Measurements from ENCODE around the gene NBEA. TPM values are rescaled to one million over a fixed set of nuclear protein-coding genes. Genes with fewer than 3 reads are reported as not detected.

Gene NBEA
- total RNA-seq, 1 experiment from 2014 or later: 0.16 TPM

- Histone ChIP-seq H3K9me3 (no peaks in the 10 kb centered on the region), H3K4me3 (no peak overlapping the region), H3K36me3 (no peaks in the 10 kb centered on the region), H3K27me3 (no peaks in the 10 kb centered on the region)
- DNase-seq: no peak
Observed at GRCh38 chr13:35501661-35502235, 559.7 kb downstream of the NBEA start.

GRCh38 chr13:35502456-35502855 is 560.4 kb downstream of the NBEA start:
- no peak for DNase-seq
- no peaks in the 10 kb centered on the region for H3K9me3 ChIP-seq
- H3K27me3 ChIP-seq: no peaks in the 10 kb centered on the region
- no peaks in the 10 kb centered on the region for H3K36me3 ChIP-seq
- H3K4me3 ChIP-seq: no peak overlapping the region

- DNase-seq: peak; percentile 82
- Histone ChIP-seq H3K4me3 (no peak overlapping the region), H3K36me3 (no peaks in the 10 kb centered on the region), H3K27me3 (no peaks in the 10 kb centered on the region), H3K9me3 (no peaks in the 10 kb centered on the region)
Observed at GRCh38 chr13:35512271-35512920, 570.3 kb downstream of the NBEA start.

GRCh38 chr13:35514061-35514477 is 572.0 kb downstream of the NBEA start:
- no peaks in the 10 kb centered on the region for H3K27me3 ChIP-seq
- H3K4me3 ChIP-seq: no peak overlapping the region
- no peaks in the 10 kb centered on the region for H3K36me3 ChIP-seq
- no peaks in the 10 kb centered on the region for H3K9me3 ChIP-seq
- DNase-seq: no peak

GRCh38 chr13:35514801-35515502 is 572.9 kb downstream of the NBEA start:
- Histone ChIP-seq H3K9me3 (no peaks in the 10 kb centered on the region), H3K36me3 (no peaks in the 10 kb centered on the region), H3K4me3 (no peak overlapping the region), H3K27me3 (no peaks in the 10 kb centered on the region)
- no peak for DNase-seq

- no peaks in the 10 kb centered on the region for H3K27me3 ChIP-seq
- H3K4me3 ChIP-seq: no peak overlapping the region
- DNase-seq: no peak
- no peaks in the 10 kb centered on the region for H3K9me3 ChIP-seq
- H3K36me3 ChIP-seq: no peaks in the 10 kb centered on the region
Observed at GRCh38 chr13:35518337-35518946, 576.4 kb downstream of the NBEA start.

- Histone ChIP-seq H3K9me3 (no peaks in the 10 kb centered on the region), H3K4me3 (no peak overlapping the region), H3K27me3 (no peaks in the 10 kb centered on the region), H3K36me3 (no peaks in the 10 kb centered on the region)
- no peak for DNase-seq
Observed at GRCh38 chr13:35524171-35524570, 582.1 kb downstream of the NBEA start.

- DNase-seq: no peak
- Histone ChIP-seq H3K4me3 (no peak overlapping the region), H3K36me3 (no peaks in the 10 kb centered on the region), H3K9me3 (no peaks in the 10 kb centered on the region), H3K27me3 (no peaks in the 10 kb centered on the region)
Observed at GRCh38 chr13:35526577-35526976, 584.5 kb downstream of the NBEA start.

GRCh38 chr13:35527451-35527850 is 585.4 kb downstream of the NBEA start:
- Histone ChIP-seq H3K36me3 (no peaks in the 10 kb centered on the region), H3K4me3 (no peak overlapping the region), H3K27me3 (no peaks in the 10 kb centered on the region), H3K9me3 (no peaks in the 10 kb centered on the region)
- no peak for DNase-seq

GRCh38 chr13:35530147-35530546 is 588.1 kb downstream of the NBEA start:
- no peaks in the 10 kb centered on the region for H3K36me3 ChIP-seq
- no peak overlapping the region for H3K4me3 ChIP-seq
- no peak for DNase-seq
- H3K9me3 ChIP-seq: no peaks in the 10 kb centered on the region
- H3K27me3 ChIP-seq: peaks cover 3% of the 10 kb centered on the region

- H3K36me3 ChIP-seq: no peaks in the 10 kb centered on the region
- no peak overlapping the region for H3K4me3 ChIP-seq
- H3K9me3 ChIP-seq: no peaks in the 10 kb centered on the region
- DNase-seq: no peak
- peaks cover 3% of the 10 kb centered on the region for H3K27me3 ChIP-seq
Observed at GRCh38 chr13:35530581-35530980, 588.5 kb downstream of the NBEA start.

GRCh38 chr13:35531526-35531925 is 589.5 kb downstream of the NBEA start:
- DNase-seq: no peak

GRCh38 chr13:35534343-35534742 is 592.3 kb downstream of the NBEA start:
- Histone ChIP-seq H3K4me3 (no peak overlapping the region), H3K27me3 (peaks cover 3% of the 10 kb centered on the region)
- no peak for DNase-seq

More at GRCh38 chr13:35531526-35531925, 589.5 kb downstream of the NBEA start:
- no peak overlapping the region for H3K4me3 ChIP-seq
- no peaks in the 10 kb centered on the region for H3K36me3 ChIP-seq
- peaks cover 3% of the 10 kb centered on the region for H3K27me3 ChIP-seq
- no peaks in the 10 kb centered on the region for H3K9me3 ChIP-seq

GRCh38 chr13:35548790-35549189 is 606.7 kb downstream of the NBEA start:
- Histone ChIP-seq H3K27me3 (no peaks in the 10 kb centered on the region), H3K4me3 (no peak overlapping the region), H3K36me3 (no peaks in the 10 kb centered on the region), H3K9me3 (no peaks in the 10 kb centered on the region)
- no peak for DNase-seq

More at GRCh38 chr13:35534343-35534742, 592.3 kb downstream of the NBEA start:
- Histone ChIP-seq H3K9me3 (no peaks in the 10 kb centered on the region), H3K36me3 (no peaks in the 10 kb centered on the region)

GRCh38 chr13:35549481-35549880 is 607.4 kb downstream of the NBEA start:
- no peaks in the 10 kb centered on the region for H3K9me3 ChIP-seq
- no peak overlapping the region for H3K4me3 ChIP-seq
- peak; percentile 21 for DNase-seq
- no peaks in the 10 kb centered on the region for H3K27me3 ChIP-seq
- no peaks in the 10 kb centered on the region for H3K36me3 ChIP-seq

- Histone ChIP-seq H3K4me3 (no peak overlapping the region), H3K36me3 (no peaks in the 10 kb centered on the region), H3K27me3 (no peaks in the 10 kb centered on the region), H3K9me3 (no peaks in the 10 kb centered on the region)
- no peak for DNase-seq
Observed at GRCh38 chr13:35552172-35552844, 610.2 kb downstream of the NBEA start.
